GM03348 (cell line): ENCODE data around the gene GLIPR1.
"Not testable (repeated sequence)": the region's sequence is repeated elsewhere in the genome, so short reads cannot be mapped to it uniquely, and the experiment has no call there.

Experiments used
- DNase-seq: peaks from one replicate; pipeline ENCODE4 v3.0.0; 2012; ENCODE audit warnings: low spot score

GLIPR1 gene

DNA sequence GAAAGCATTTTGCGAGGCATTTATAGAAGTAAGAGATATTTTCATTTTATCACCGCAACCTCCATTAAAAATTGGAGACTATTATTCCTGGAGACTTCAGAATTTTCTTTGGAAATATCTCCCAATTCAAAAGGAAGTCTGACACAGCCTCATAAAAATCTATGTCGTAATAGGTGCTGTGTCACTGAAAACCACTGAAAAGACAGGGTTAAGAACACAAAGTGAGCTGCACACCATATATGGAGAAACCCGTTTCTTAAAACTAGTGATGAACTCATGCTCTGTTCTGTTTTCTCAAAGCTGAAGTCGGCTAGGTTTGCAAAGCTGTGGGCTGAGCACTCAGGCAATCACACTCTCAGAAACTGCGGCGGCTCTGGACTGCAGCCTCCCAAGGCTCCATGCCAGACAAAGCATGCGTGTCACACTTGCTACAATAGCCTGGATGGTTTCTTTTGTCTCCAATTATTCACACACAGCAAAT, at the start of gene GLIPR1:
Gene GLIPR1 (plus strand): TSS at position 287 of the 481 bp plus-strand sequence. CDS start 126 bp downstream, at position 413.
- DNase-seq, result peak; percentile 85

DNA sequence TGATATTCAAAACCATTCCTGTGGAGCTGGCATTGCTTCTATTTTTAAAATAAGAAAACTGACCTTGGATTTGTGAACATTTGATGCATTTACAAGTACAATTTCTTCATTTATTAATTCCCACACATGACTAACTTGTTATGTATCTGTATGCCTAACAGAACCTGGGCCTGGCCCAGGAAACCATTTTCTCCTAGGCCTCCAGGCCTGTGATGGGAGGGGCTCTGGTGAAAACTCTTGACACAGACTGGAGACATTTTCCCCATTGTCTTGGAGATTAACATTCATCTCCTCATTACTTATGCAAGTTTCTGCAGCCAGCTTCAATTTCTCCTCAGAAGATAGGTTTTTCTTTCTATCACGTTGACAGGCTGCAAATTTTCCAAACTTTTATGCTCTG, 47.6 kb upstream of the GLIPR1 start:
- no peak for DNase-seq

DNA sequence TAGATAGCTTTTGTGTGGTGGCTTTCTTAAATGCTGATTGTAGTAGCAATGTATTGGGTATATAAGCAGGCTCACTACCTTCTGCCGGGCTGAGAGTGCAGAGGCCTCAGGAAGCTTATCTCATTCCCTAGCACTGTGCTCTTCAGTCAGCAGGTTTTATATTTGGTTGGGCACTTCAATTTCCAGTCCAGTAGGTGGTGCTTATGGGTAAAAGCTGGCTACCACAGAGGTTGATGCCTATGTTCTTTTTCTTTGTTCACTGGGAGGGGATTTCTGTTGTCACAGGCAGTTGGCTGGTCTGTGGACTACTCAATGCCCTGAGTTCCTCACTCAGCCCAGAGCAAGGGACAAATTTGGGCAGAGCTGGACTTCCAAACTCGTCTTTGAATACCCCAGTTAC, 43.0 kb upstream of the GLIPR1 start:
- DNase-seq, result no peak

DNA sequence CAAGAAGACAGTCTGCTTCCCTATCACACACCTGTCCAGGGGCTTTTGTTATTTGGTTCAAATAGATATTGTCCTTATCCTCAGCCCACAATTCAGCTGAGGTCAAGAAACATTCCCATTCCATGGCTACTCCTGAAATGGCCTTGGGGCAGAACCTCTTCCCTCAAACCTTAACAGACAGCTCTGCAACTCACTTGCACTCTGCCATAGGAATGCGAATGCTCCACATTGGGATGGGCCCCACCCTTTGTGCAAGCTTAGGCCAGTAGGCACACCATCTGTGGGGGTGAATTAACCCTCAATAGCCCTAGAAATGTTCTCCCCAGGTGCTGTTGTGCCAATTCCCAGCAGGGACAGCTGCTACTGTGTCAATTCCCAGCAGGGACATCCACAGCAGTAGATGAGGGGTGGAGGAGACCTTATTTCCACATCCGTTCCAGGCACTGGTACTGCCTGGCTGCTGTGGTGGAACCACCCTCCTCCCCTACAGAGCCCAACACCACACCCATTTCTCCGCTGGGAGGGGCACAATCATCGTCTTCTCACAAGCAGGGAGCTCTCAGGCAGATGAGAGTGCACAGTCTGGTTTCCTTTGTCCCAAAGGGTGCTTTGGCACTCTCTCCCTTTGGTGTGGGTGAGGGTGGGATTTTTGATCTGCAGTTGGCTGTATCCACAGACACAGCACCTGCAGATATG, 42.3 kb upstream of the GLIPR1 start:
- DNase-seq, result no peak

DNA sequence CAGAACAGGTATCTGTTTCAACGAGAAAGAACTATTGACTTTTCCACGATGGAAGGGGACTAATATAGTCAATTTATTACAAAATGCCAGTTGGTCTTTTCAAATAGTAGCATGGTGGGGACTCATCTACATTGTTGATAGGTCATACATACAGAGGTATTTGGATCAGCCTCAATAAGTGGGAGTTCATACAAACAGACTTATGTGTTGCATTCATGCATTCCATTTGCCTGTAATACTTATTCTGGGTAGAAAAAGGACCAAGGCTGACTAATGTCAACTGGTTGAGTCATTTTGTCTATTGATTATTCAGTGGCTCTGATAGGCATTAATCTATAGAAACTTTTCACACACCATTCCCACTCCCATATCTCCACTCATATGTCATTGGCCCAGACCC, 41.5 kb upstream of the GLIPR1 start:
- peak; percentile 16 for DNase-seq

DNA sequence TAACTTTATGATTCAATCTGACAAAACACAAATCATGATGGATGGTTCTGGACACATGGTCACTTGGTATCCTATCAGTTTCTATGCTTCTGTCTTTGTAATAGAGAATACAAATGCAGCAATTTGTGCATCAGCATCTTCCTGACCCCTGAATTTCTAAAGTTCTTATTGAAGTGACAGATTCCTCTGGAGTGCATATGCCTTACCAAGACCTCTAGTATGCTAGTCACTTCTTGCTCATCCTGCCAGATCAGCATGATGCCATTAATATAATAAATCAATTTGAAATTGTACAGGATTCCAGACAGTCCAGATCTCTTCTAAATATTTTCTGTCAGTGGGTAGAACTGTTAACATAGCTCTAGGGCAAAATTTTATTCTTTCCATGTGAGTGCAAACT, 40.6 kb upstream of the GLIPR1 start:
- no peak for DNase-seq

DNA sequence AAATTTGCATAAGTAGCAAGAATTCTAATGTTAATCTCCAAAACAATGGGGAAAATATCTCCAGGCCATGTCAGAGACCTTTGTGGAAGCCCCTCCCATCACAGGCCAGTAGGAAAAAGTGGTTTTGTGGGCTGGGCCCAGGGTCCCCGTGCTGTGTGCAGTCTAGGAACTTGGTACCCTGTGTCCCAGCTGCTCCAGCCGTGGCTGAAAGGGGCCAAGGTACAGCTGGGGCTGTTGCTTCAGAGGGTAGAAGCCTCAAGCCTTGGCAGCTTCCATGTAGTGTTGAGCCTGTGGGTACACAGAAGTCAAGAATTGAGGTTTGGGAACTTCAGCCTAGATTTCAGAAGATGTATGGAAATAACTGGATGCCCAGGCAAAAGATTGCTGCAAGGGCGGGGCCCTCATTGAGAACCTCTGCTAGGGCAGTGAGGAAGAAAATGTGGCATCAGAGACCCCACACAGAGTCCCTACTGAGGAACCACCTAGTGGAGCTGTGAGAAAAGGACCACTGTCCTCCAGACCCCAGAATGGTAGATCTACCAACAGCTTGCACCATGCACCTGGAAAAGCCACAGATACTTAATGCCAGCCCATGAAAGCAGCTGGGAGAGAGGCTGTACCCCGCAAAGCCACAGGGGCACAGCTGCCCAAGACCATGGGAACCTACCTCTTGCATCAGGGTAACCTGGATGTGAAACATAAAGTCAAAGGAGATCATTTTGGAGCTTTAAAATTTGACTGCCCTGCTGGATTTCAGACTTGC, 38.7 kb upstream of the GLIPR1 start:
- not testable (repeated sequence) for DNase-seq

DNA sequence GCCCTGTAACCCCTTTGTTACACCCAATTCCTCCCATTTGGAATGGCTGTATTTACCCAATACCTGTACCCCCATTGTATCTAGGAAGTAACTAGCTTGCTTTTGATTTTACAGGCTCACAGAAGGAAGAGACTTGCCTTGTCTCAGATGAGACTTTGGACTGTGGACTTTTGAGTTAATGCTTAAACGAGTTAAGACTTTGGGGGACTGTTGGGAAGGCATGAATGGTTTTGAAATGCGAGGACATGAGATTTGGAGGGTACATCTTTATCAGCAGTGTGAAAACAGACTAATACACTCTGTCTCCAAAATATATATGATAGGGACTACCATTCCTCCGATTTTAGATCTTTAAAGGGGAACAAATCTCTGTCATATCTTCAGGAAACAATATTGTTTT, 38.1 kb upstream of the GLIPR1 start:
- DNase-seq, result not testable (repeated sequence)

DNA sequence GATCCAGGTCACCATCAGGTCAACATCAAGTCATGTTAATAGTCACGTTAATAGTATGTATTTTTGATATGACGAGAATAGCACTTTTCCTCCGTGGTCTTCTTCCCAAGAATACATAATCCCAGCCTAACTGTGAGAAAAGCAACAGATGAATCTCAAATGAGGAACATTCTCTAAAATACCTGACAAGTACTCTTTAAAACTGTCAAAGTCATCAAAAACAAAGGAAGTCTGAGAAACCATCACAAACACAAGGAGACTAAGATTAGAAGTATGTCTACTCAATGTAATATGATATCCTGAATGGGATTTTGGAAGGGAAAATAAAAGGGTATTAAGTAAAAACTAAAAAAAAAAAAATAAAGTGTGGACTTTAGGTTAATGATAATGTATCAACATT, 36.8 kb upstream of the GLIPR1 start:
- no peak for DNase-seq

DNA sequence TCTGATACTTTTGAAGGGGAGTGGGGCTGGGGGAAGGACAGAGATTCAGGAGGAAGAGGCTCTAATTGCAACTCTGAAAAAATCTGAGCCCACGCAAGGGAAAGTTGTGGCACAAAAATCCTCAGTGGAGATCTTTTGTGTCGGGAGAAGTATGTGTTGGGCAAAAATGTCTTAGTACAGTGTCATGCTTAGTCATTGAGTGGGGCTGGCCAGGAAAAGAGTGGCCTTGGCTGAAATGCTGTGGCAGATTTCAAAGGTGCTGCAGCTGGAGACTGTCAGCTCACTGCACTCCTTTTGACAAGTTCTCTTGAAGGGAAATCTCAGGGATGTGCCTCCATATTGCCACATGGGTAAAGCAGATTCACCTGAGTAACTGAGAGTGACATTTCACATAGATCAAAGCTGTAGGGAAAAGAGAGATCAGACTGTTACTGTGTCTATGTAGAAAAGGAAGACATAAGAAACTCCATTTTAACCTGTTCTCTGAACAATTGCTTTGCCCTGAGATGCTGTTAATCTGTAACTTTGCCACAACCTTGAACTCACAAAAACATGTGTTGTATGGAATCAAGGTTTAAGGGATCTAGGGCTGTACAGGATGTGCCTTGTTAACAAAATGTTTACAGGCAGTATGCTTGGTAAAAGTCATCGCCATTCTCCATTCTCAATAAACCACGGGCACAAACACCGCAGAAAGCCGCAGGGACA, 36.0 kb upstream of the GLIPR1 start:
- DNase-seq, result peak; percentile 51

DNA sequence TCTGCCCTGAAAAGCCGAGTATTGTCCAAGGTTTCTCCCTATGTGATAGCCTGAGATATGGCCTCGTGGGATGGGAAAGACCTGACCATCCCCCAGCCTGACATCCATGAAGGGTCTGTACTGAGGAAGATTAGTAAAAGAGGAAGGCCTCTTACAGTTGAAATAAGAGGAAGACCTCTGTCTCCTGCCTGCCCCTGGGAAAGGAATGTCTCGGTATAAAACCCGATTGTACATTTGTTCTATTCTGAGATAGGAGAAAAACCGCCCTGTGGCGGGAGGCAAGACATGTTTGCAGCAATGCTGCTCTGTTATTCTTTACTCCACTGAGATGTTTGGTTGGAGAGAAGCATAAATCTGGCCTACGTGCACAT, 35.4 kb upstream of the GLIPR1 start:
- not testable (repeated sequence) for DNase-seq

DNA sequence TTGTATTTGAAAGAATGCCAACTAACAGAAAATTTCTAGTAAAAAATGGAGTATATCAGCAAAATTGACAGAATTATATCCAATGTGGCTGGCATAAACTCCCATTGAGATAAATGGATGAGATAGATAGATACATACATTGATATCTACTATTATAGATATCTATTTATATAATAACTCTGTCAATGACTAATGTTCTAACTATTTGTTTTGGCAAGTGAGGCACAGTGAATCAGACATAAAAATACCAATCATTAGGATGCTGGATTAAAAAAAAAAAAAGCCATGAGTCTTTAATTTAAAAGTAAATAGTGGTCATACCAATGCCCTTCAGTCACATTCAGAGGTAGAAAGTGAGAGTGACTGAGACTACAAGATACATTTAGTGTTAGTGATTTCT, 33.7 kb upstream of the GLIPR1 start:
- DNase-seq, result peak; percentile 56

DNA sequence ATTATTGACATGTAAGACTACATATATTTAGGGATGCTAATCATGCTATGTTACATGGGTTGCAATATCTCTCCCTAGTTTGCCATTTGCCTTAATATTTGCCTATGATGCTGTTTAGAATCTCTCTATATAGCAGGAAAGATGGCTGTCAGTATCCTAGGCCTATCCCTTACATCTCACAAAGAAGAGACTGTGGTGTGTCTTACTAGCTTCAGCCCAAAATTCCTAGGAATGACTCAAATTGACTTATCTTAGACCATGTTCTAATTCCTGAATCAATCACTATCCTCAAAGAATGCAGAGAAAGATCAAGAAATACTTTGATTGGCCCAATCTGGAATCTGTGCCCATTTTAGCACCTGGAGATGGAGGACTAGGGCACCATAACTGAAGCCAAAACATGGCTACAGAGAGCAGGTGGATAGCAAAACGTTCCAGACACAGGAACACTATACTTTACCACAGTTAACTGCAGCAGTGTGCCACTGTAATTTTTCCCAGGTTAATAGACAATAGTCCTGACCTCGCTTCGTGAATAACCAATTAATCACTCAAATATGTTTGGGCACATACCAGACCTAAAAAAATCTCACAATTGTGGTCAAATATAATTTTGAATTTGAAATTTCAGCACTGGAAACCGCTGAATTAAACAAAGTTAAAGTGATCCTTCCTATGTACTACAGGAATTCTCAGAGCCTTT, 32.7 kb upstream of the GLIPR1 start:
- peak; percentile 15 for DNase-seq

DNA sequence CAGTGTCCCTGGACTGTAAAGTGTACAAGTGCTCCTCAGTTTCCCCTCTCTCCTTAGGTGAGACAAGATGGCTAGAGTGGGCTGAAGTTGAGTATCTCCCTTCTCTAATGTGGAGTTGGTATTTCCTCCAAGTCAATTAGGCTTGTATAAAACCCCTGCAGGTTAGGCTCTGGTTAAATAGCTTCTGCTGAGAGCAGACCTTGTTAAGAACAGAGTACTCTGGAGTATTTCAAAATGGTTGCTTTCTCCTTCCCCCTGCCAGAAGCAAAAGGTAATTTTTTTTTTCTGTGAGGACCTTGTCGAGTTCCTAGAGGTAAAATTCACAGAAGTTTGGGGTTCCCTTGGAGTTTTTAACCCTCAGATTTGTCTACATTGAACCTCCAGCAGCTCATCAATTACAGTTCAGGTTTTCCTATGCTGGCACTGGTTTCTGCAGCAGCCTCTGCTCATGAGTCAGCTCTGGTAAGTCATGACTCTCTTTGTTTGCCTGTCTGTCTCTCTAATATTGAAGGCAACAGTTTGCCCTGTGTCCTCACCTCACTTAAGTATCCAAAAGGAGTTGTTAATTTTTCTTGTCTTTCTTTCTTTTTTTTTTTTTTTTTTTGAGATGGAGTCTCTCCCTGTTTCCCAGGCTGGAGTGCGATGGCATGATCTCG, 27.8 kb upstream of the GLIPR1 start:
- peak; percentile 43 for DNase-seq

DNA sequence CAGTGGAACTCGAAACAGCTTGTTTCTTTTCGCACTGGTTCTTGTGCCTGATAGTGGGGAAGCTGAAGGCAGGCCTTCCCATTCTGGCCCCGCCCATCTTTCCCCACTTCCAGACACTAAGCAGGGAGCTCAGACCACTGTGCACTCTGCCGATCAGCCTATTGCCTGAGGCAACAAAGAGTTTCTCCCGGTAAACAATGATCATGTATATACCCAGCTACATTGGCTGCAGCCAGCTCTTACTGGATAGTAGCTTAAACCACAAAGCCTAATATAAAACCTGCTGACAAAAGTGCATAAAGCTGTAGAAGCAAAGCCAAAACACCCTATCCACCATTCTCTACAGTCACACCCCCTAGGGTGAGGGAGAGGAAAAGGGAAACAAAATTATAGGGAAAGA, 24.7 kb upstream of the GLIPR1 start:
- DNase-seq, result no peak

DNA sequence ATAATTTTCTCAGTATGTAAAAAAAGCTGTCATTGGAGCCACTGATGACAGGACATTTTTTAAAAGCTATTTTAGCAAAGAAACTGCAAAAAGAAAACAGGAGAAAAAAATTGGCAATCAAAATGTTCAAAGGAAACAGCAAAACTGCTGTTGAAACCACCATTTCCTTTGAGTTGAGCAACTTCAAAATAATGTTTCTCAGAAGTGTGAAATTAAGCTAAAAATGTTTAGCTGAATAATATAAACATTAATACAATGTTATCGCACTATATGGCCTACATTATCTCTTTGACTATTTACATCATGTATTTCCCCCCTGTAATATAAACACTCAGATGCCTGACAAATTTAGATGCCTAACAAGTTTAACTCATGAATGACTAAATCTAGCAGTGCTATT, 23.4 kb upstream of the GLIPR1 start:
- DNase-seq, result no peak

DNA sequence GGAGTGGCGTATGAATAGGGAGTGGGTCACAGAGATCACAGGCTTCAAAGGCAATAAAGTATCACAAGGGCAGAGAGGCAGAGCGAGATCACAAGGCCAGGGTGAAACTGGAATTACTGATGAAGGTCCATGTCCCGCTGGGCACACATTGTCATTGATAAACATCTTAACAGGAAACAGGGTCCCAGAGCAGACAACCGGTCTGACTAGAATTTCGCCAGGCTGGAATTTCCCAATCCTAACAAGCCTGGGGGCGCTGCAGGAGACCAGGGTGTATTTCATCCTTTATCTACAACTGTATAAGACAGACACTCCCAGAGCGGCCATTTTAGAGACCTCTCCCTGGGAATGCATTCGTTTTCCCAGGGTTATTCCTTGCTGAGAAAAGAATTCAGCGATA, 22.7 kb upstream of the GLIPR1 start:
- not testable (repeated sequence) for DNase-seq

DNA sequence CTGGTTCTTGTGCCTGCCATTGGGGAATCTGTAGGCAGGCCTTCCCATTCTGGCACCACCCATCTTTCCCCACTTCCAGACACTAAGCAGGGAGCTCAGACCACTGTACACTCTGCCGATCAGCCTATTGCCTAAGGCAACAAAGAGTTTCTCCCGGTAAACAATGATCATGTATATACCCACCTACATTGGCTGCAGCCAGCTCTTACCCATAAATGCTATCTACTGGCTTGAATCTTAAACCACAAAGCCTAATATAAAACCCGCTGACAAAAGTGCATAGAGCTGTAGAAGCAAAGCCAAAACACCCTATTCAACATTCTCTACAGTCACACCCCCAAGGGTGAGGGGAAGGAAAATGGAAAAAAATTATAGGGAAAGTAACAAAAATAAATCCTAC, 20.8 kb upstream of the GLIPR1 start:
- no peak for DNase-seq

DNA sequence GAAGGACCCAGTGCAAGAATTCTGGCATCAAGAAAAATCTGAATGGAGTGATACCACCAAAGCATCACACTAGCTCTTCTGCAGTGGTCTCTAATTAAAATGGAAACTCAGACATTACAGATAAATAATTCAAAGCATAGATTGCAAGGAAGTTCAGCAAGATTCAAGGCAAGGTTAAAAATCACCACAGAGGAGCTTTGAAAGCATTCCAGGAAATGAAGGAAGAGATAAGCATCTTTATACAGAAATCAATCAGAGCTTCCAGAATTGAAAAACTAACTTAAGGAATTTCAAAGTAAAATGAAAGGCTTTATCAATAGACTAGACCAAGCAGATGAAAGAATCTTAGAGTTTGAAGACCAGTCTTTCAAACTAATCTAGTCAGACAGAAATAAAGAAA, 20.4 kb upstream of the GLIPR1 start:
- no peak for DNase-seq

DNA sequence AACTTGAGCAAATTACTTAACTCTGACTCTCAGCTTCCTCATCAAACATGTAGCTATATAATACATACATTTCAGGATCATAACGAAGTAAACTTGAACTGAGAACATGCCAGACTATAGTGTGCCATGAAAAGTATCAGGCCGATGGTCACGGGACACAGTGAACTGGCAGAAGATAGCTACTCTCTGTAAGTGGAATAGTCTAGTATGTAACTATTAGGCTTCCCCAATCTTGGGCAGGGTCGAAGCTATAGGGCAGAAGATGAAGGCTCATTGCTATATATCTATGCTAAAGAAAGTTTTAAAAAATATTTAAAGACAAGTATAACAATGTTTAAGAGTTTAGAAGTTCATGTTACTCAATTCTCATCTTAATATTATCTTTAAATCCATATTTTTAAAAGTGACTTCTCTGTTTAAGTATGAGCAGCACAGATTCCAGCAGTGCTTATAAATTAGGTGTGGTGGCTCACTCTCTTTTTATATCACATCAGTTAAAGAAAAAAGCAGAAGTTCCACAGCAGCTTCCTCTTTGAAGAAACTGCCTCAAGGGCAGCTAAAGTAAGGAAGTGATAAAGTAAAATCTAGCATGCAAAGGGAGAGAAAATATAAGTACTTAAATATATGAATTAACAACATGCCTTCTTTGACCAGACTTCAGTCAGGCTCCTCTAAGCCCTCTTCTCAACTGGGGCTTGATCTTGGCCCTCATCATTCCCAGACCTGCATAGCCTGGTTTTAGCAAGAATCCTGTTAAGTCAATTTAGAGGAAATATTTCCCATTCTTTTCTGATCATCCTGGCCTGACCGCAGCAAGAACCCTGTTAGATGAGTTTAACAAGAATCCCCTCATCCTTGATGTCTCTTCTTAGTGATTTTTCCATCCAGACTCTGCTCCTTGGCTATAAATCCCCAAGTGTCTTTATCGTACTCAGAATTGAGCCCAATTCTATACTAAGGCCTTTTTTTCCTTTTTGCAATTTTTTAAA, 8.4 kb upstream of the GLIPR1 start:
- DNase-seq, result no peak

DNA sequence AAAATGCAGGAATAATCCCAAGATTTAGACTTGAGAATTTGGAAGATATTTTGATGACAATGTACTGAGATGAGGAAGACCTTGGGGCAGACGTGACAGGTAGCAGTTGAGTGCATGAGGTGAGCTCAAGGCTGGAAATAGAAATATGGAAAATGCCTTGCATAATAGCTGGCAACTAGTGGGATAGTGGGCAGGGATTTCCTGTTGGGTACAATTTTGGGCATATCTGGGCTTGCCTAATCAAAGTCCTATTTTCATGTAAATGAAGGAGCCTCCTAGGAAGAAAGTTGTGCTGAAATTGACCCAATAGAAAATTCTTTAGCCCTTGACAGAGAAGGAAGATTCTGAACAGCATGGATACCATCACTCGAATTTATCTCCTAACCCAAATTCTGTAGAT, 6.4 kb upstream of the GLIPR1 start:
- DNase-seq, result no peak
